HepG2 (cell line): ENCODE results near the gene RAB6B.

Source experiments
- CEBPB ChIP-seq: IDR thresholded peaks from 2 replicates; pipeline ENCODE4 v1.6.1; 2011; ENCODE audit warnings: low read depth, low read length, improper control_type of control experiment, borderline replicate concordance
- MTF1 ChIP-seq: sonication (generic); formaldehyde crosslinking; IDR thresholded peaks from 2 replicates; pipeline ENCODE4 v1.5.0; 2020; ENCODE audit warnings: missing genetic modification reagents
- PRPF4 ChIP-seq: fragments of 200-400 bp; formaldehyde crosslinking; IDR thresholded peaks from 2 replicates; pipeline ENCODE4 v1.6.1; 2016; ENCODE audit warnings: low read length, low read depth; ENCODE audit not compliant: poor library complexity, severe bottlenecking
- RFX5 ChIP-seq: IDR thresholded peaks from 2 replicates; pipeline ENCODE4 v1.6.1; 2011; ENCODE audit warnings: low read depth, low read length, improper control_type of control experiment
- THYN1 ChIP-seq: sonication (generic); formaldehyde crosslinking; IDR thresholded peaks from 2 replicates; pipeline ENCODE4 v1.8.1; 2023; ENCODE audit warnings: low read depth, mild to moderate bottlenecking, moderate library complexity, missing genetic modification reagents, borderline replicate concordance
- ZEB1 ChIP-seq: IDR thresholded peaks from 2 replicates; pipeline ENCODE4 v1.6.1; 2012; ENCODE audit warnings: mild to moderate bottlenecking, low read depth, inconsistent platforms; ENCODE audit not compliant: insufficient replicate concordance
- TF ChIP-seq, protein P1 (sequence below): sonication (generic); formaldehyde crosslinking; IDR thresholded peaks from 2 replicates; pipeline ENCODE4 v1.5.0; 2020; ENCODE audit warnings: mild to moderate bottlenecking, missing genetic modification reagents, moderate library complexity

DNA sequence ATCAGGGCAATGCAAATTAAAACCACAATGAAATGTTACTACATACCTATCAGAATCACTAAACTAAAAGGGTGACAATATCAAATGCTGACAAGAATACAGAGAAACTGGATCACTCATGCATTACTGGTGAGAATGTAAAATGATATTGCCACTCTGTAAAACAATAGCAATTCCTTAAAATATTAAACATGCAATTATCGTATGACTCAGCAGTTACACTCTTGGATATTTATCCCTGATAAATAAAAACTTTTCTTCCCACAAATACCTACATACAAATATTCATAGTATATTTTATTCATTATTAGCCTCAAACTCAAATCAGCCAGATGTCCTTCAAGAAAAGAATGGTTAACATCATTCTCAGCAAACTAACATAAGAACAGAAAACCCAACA lies 25.9 kb upstream of the RAB6B start:
- TF ChIP-seq, protein P1, sequence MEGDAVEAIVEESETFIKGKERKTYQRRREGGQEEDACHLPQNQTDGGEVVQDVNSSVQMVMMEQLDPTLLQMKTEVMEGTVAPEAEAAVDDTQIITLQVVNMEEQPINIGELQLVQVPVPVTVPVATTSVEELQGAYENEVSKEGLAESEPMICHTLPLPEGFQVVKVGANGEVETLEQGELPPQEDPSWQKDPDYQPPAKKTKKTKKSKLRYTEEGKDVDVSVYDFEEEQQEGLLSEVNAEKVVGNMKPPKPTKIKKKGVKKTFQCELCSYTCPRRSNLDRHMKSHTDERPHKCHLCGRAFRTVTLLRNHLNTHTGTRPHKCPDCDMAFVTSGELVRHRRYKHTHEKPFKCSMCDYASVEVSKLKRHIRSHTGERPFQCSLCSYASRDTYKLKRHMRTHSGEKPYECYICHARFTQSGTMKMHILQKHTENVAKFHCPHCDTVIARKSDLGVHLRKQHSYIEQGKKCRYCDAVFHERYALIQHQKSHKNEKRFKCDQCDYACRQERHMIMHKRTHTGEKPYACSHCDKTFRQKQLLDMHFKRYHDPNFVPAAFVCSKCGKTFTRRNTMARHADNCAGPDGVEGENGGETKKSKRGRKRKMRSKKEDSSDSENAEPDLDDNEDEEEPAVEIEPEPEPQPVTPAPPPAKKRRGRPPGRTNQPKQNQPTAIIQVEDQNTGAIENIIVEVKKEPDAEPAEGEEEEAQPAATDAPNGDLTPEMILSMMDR (CRISPR knock-in tag): no peak
- no peak for TF ChIP-seq PRPF4
- TF ChIP-seq CEBPB: no peak
- TF ChIP-seq MTF1 (CRISPR knock-in tag): no peak
- TF ChIP-seq ZEB1: no peak
- TF ChIP-seq RFX5: no peak
- no peak for TF ChIP-seq THYN1 (CRISPR knock-in tag)
